HG03439 (cell line): ENCODE measurements around the gene ITGBL1.
A peak's percentile ranks its signal among the peaks of the same experiment; 100 is the strongest.

Source experiments
- ATAC-seq: cut with Tn5 transposase; IDR thresholded peaks from one replicate; pipeline ENCODE4 v1.9.1; 2021; ENCODE audit warnings: mild to moderate bottlenecking, moderate library complexity; ENCODE audit not compliant: unreplicated experiment

ITGBL1 gene

DNA sequence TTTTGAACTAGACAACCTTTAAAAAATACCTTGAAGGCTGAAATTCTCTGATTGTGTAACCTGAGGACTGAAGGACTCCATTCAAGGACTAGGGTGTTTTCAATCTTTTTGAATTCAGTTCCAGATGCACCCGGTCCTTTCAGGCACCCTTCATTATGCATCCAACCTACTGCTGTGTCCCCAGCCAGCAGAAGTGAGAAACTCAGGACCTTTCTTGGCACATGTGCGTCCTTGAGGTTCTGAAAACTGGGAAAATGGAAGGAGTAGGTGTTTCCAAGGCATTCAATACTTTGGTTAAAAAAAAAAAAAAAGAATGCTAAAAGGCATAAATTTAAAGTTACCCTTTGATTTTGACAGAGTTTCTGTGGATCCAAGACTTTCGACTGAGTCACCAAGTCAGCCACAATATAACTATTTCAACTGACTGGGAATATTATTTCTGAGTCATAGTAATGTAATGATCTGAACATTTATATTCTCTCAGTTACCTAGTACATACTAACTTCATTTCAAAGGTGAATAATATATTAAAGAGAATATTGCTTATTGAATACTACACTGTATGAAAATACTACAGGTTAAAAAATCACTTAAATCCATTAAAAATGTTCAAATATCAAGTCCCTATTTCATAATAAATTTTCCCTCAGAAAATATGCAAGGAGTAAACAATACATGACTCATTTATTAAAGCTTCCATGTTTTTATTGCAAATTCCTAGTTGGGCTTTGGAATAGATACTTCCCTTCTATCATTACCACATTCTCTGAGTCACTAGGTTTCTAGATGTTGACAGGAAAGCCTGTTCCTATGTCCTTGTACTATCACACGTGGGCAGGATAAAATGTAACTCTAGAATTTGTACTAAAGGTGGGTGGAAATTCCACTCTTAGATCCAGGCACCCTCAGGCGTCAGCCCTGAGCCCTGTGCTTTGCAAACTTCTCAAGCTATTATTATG is 2.4 kb upstream of the ITGBL1 start:
- ATAC-seq = no peak

DNA sequence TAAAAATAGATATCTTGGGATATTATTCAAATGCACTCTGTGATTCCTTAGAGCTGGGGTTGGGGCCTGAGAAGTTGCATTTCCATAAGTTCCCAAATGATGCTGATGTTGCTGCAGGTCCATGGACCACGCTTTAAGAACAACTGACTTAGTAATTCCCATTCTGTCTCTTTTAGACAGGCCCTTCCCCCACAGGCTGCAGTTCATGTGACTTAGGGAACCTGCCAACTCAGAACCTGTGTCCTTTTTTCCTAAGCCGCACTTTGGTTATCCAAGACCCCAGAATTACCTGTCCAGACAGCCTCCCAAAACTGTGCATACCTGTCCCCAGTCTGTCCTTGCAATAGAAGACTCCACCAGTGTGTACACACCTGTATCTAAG is 1.7 kb upstream of the ITGBL1 start:
- ATAC-seq = no peak

- no peak for ATAC-seq
Observed at GRCh38 chr13:101451641-101452040, 834 bp upstream of the ITGBL1 start.

DNA sequence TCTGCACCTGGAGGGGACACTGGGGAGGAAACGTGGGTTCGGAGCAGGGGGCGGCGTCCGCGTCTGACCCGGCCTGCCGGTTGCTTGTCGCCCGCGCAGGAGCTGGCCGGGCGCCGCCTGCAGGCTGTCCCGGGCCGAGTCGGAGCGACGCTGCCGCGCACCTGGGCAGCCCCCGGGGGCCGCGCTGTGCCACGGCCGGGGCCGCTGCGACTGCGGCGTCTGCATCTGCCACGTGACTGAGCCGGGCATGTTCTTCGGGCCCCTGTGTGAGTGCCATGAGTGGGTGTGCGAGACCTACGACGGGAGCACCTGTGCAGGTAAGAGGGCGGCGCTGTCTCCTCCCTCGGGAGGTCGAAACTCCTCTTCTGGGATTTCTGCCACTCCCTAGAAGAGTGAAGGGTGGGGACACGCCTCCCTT is 1.3 kb downstream of the ITGBL1 start:
- peak; percentile 36 for ATAC-seq

DNA sequence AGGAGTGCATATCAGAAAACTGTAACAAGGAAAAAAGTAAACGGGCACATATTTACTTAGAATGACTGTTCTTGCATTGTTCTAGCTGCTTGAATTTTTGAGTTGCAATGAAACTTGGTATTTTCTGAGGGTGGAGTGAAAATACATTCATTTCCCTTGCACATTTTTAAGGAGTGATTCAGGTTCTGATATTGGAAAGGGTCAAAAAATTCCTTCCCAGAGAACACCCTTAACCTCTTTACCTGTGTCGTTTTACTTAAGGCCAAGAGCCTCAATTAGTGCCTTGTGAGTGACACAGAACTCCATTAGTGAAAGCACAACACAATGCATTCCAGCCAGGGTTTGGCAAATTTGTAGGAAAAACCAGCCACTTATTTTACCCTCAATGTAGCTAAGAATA is 2.3 kb downstream of the ITGBL1 start:
- ATAC-seq = no peak

DNA sequence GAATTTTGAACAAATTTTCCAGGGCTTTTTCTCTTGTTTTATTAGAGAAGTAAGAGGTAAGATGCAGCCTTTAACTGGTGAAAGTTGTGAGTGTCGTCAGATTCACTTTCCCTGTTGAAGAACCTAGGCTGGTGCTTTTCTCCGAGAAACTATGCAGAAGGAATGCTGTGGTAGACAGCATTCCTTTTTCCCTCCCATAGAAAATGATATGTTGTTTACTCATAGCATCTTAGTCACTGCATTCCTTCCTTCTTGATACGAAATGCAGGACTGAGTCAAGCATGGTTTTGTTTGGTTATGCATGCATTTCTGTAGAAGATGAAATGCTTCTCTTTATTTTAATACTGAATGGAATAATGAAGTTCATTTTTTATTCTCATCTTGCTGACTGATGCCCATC is 3.4 kb downstream of the ITGBL1 start:
- ATAC-seq = no peak

DNA sequence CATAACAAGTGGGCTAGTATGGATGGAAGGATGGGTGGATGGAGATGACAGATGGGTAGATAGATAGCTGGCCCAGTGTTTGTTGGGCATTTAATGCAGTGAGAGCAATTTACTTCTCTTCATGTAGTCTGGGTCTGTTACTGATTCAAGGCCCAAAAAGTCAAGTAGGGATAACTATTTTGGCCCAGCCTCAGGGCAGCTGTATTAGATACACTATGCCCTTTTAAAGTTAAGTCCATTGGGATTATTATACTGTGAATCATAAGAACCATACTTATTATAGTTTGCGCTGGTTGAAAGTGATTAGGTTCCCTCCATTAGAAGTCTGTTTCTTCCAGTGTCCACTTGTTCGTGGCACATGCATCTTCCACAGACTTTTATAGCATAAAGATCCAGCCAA is 4.7 kb downstream of the ITGBL1 start:
- no peak for ATAC-seq

- no peak for ATAC-seq
Observed at GRCh38 chr13:101465877-101466276, 13.4 kb downstream of the ITGBL1 start.

DNA sequence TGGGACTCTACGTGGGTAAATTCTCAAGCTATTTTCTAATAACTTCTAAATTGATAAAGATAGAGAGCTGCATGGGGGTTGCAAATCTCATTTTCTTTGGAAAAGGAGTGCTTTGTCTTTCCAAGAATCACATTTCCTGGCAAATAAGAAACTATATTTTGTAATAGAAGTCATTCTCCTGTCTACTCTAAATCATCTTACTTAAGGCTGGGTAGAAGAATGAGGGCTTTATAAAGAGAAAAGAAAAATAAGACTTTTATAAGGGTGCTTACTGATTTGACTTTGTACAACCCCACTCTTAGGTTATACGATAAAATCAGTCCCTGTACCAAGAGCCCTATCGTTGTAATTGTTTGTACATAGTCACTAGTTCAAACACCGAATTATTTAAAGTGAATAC is 14.9 kb downstream of the ITGBL1 start:
- no peak for ATAC-seq

GRCh38 chr13:101473458-101473857 is 21.0 kb downstream of the ITGBL1 start:
- no peak for ATAC-seq

DNA sequence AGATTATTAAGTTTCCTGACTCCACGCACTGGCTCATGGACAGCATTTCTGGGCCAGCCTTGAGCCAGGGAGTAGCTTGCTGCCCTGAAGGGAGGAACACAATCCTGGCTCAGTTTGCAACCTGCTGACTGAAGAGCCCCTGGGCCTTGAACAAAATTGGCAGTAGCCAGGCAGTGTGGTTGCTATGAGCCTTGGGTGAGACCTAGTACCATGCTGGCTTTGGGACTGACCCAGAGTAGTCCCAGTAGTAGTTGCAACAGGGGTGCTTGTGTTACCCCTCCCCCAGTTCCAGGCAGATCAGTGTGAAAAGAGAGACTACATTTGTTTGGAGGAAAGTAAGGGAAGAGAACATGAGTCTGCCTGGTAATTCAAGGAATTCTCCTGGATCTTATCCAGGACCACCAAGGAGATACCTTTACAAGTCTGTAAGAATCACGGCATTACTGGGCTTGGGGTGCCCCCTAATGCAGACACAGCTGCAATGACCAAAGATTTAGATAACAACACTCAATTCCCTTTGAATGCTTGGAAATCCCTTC is 22.0 kb downstream of the ITGBL1 start:
- ATAC-seq = no peak

DNA sequence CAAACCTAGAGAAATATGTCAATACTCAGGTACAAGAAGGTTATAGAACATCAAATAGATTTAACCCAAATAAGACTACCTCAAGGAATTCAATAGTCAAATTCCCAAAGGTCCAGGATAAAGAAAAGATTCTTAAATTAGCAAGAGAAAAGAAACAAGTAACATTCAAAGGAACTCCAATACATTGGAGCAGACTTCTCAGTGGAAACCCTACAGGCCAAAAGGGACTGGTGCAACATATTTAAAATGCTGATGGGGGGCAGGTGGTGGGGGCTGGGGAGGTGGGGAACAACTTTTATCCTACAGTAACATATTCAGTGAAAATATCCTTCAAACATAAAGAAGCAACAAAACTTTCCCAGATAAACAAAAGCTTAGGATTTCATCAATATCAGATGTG is 23.1 kb downstream of the ITGBL1 start:
- no peak for ATAC-seq

GRCh38 chr13:101481421-101481820 is 28.9 kb downstream of the ITGBL1 start:
- ATAC-seq = no peak

DNA sequence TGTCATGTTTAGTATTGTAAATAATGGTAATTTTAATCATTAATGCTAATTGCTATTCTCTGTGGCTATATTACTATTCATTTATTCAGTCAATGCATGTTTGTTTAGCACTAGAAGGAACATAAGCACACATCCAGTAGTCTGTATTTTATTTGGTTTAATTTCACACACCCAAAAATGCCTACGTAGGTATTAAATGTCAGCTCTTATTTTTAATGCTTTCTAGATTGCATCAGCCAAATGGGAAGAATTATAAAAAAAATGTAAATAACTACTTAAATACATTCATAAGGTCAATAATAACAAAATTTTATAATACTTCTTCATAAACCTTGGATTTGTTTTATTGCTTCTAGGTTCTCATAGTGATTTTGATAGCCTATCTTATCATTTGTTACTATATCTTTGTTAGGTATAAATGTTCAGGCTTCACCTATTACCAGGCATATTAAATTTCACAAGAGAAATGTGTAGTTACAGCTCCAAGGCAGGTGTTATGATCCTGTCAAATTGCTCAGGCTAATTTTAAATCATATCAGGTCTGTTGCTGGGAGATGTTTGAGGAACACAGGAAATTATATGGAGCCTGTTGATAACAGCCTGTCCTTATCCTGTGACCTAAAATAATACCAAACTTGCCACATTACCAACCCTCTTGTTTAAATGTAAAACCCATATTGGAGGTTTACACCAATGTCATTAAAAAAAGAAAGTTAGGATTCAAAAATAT is 34.4 kb downstream of the ITGBL1 start:
- no peak for ATAC-seq

- ATAC-seq = no peak
Observed at GRCh38 chr13:101487438-101487830, 35.0 kb downstream of the ITGBL1 start.

GRCh38 chr13:101488734-101489133 is 36.3 kb downstream of the ITGBL1 start:
- no peak for ATAC-seq

- no peak for ATAC-seq
Observed at GRCh38 chr13:101489643-101490405, 37.3 kb downstream of the ITGBL1 start.

DNA sequence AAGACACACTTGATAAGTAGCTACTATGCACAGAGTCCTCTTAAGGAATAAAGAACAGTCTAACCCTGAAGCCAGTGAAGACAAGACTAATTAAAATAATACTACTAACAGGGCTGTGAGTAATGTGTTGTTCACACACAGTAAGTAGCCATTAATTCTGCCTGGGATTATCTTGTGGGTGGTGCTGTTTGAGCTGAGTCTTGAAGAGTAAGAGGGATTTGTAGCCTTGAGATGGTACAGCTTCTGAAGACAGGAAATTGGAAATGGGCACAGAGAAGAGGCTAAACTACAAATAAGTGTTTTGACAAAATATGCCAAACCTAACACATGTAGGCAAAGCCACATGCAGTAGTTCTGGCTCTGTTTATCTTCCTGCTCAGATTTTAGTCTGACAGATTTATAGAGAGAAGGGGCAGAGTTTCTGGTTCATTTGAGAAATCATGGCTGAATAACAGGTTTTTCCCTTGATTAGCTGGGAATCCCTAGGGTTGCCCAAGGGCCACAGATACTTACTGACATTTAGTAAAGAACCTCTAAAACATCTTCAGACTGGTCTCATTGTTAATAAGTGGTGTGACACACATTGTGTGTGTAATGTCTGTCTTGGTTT is 38.0 kb downstream of the ITGBL1 start:
- no peak for ATAC-seq

DNA sequence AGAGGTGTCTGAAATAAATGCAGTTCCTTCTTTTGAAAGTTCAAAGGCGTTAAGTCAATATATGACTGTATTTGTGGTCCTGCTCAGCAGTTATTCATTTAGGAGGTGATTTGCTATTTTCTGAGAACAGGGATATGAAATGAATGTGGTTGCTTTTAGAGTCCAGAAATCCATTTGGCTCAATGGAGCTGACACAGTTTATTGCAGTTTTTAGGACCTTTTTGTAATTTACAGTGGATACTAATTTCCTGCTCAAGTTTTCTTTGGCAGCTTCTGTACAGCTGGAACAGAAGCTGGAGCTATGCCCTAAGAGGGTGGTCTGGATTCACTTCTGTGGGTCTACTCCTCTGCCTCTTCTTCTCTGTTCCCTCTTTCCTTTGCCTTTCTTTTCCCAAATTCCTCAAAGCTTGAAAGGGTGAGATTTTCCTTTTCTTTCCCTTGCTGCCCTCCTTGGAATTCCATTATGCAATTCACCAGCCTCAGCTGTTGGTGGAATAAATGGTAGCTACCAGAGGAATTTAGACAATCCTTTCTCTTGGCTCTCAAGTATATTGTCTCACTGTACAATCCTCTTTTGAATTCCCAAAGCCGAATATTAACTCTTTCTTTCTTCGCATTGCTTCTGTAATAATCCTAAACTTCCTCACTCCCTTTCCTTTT is 39.9 kb downstream of the ITGBL1 start:
- ATAC-seq = no peak

GRCh38 chr13:101493541-101493940 is 41.1 kb downstream of the ITGBL1 start:
- no peak for ATAC-seq
